Mammary epithelial cell (primary cell): ENCODE measurements around the gene RASGRP3.

Experiments used
- CTCF ChIP-seq, 2 donors: IDR thresholded peaks in 1 of 2; conservative IDR thresholded peaks in 1 of 2; 2 replicates each; pipeline ENCODE4 v1.5.1; 2011 to 2012; ENCODE audit warnings: inconsistent platforms in 2 of 2, low read length in 2 of 2, mild to moderate bottlenecking in 2 of 2, control low read depth in 1 of 2, low read depth in 1 of 2; ENCODE audit not compliant: insufficient read depth in 1 of 2; ENCODE audit errors: extremely low read depth in 1 of 2
- EZH2 ChIP-seq: IDR thresholded peaks from 2 replicates; pipeline ENCODE4 v1.6.1; 2012; ENCODE audit warnings: low read length, inconsistent platforms, borderline replicate concordance

GRCh38 chr2:33597026-33597425 lies 120.6 kb downstream of the RASGRP3 start:
- TF ChIP-seq CTCF (conservative IDR thresholded peaks at IDR 0.05 in 1 of 2, IDR thresholded peaks at IDR 0.05 in 1 of 2; ENCODE audit: extremely low read depth in 1 of 2, insufficient read depth in 1 of 2, low read depth in 1 of 2, low read length in 2 of 2) (no peak), EZH2 (no peak)
